COLO829 (cell line): ENCODE results near the gene CLMN.
"Not testable (repeated sequence)": the region's sequence is repeated elsewhere in the genome, so short reads cannot be mapped to it uniquely, and the experiment has no call there.

Experiments used
- DNase-seq: peaks from one replicate; pipeline ENCODE4 v3.0.0; 2012; ENCODE audit warnings: low spot score

Gene CLMN

GRCh38 chr14:95216008-95216407 lies 103.7 kb downstream of the CLMN start:
- DNase-seq = no peak

GRCh38 chr14:95215094-95215725 lies 104.5 kb downstream of the CLMN start:
- DNase-seq = no peak

GRCh38 chr14:95213774-95214173 lies 105.9 kb downstream of the CLMN start:
- no peak for DNase-seq

- DNase-seq = no peak
These were observed 107.8 kb downstream of the CLMN start for GRCh38 chr14:95211721-95212504.

- no peak for DNase-seq
These were observed 109.0 kb downstream of the CLMN start for GRCh38 chr14:95210699-95211098.

GRCh38 chr14:95208598-95208997 lies 111.1 kb downstream of the CLMN start:
- DNase-seq = no peak

- no peak for DNase-seq
These were observed 112.1 kb downstream of the CLMN start for GRCh38 chr14:95207475-95208233.

GRCh38 chr14:95206534-95206933 lies 113.2 kb downstream of the CLMN start:
- no peak for DNase-seq

GRCh38 chr14:95204705-95205104 lies 115.0 kb downstream of the CLMN start:
- no peak for DNase-seq

- not testable (repeated sequence) for DNase-seq
These were observed 118.0 kb downstream of the CLMN start for GRCh38 chr14:95201745-95202144.

GRCh38 chr14:95200404-95200803 lies 119.3 kb downstream of the CLMN start:
- no peak for DNase-seq

GRCh38 chr14:95199298-95199983 lies 120.3 kb downstream of the CLMN start:
- DNase-seq = no peak

- DNase-seq = no peak
These were observed 121.4 kb downstream of the CLMN start for GRCh38 chr14:95198320-95198719.

GRCh38 chr14:95197551-95197950 lies 122.2 kb downstream of the CLMN start:
- no peak for DNase-seq

- DNase-seq = no peak
These were observed 122.7 kb downstream of the CLMN start for GRCh38 chr14:95196826-95197545.

- DNase-seq = no peak
These were observed 123.4 kb downstream of the CLMN start for GRCh38 chr14:95196268-95196667.

- no peak for DNase-seq
These were observed 124.7 kb downstream of the CLMN start for GRCh38 chr14:95195031-95195430.

GRCh38 chr14:95193081-95193480 lies 126.6 kb downstream of the CLMN start:
- DNase-seq = no peak

- no peak for DNase-seq
These were observed 127.4 kb downstream of the CLMN start for GRCh38 chr14:95192311-95192710.

GRCh38 chr14:95191445-95192199 lies 128.1 kb downstream of the CLMN start:
- DNase-seq = no peak

GRCh38 chr14:95190857-95191256 lies 128.9 kb downstream of the CLMN start:
- DNase-seq = no peak
